Epithelial cell of esophagus (primary cell): Measurements from ENCODE around the gene P2RY12.

Source experiments
- DNase-seq: peaks from one replicate; pipeline ENCODE4 v3.0.0; 2010; ENCODE audit warnings: low read depth
- H3K4me3 ChIP-seq: 2 replicates; pipeline ENCODE4 v1.5.1; 2011; ENCODE audit warnings: mild to moderate bottlenecking, low read length, control low read depth
- TF ChIP-seq, protein P1 (sequence below): IDR thresholded peaks from 2 replicates; pipeline ENCODE4 v1.5.1; 2011; ENCODE audit warnings: low read depth, mild to moderate bottlenecking, low read length, control low read depth, inconsistent platforms; ENCODE audit not compliant: insufficient read depth; ENCODE audit errors: missing control alignments

The P2RY12 gene

GRCh38 chr3:151296226-151296625, 88.3 kb downstream of the P2RY12 start:
- TF ChIP-seq, protein P1, sequence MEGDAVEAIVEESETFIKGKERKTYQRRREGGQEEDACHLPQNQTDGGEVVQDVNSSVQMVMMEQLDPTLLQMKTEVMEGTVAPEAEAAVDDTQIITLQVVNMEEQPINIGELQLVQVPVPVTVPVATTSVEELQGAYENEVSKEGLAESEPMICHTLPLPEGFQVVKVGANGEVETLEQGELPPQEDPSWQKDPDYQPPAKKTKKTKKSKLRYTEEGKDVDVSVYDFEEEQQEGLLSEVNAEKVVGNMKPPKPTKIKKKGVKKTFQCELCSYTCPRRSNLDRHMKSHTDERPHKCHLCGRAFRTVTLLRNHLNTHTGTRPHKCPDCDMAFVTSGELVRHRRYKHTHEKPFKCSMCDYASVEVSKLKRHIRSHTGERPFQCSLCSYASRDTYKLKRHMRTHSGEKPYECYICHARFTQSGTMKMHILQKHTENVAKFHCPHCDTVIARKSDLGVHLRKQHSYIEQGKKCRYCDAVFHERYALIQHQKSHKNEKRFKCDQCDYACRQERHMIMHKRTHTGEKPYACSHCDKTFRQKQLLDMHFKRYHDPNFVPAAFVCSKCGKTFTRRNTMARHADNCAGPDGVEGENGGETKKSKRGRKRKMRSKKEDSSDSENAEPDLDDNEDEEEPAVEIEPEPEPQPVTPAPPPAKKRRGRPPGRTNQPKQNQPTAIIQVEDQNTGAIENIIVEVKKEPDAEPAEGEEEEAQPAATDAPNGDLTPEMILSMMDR = no peak
- H3K4me3 ChIP-seq = no peak overlapping the region
- no peak for DNase-seq

- no peak overlapping the region for H3K4me3 ChIP-seq
- peak; percentile 29 for DNase-seq
- TF ChIP-seq, protein P1 = no peak
Observed at GRCh38 chr3:151293127-151293526, 91.4 kb downstream of the P2RY12 start.

GRCh38 chr3:151290673-151291072, 93.9 kb downstream of the P2RY12 start:
- H3K4me3 ChIP-seq = no peak overlapping the region
- TF ChIP-seq, protein P1 = peak; percentile 54
- DNase-seq = peak; percentile 39

DNA sequence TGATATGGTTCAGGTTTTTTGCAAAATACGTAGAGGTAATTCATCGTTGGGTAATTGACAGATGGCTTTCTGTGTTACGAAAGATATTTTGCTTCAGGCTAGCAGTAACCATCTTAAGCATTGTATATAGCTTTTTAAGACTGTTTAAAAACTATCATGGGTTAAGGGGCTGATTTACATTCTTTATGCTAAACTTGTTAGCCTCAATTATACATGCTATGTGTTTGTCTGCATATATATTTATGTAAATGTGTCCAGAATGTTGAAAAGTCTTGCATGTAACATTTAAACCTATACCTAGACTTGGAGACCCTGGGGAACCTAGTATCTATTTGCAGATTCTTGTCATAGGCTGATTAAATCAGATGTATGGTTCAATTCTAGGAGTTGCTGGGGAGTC, 95.1 kb downstream of the P2RY12 start:
- TF ChIP-seq, protein P1 = no peak
- no peak for DNase-seq
- H3K4me3 ChIP-seq = no peak overlapping the region
